ENCODE data around the gene SUPT20HL1.

The SUPT20HL1 gene

GRCh38 chrX:24398766-24399165, 38.3 kb downstream of the SUPT20HL1 start:
- peak in 1 of 3 experiments; percentile 52 for DNase-seq

- DNase-seq = no peak
These were observed 39.1 kb downstream of the SUPT20HL1 start for GRCh38 chrX:24399550-24399949.

- no peak for DNase-seq
These were observed 45.5 kb downstream of the SUPT20HL1 start for GRCh38 chrX:24405959-24406358.
